Measurements from ENCODE around the gene RRAD. TPM values are rescaled to one million over a fixed set of nuclear protein-coding genes. Genes with fewer than 3 reads are reported as not detected.
A peak's percentile ranks its signal among the peaks of the same experiment; 100 is the strongest.
"Not testable (repeated sequence)": the region's sequence is repeated elsewhere in the genome, so short reads cannot be mapped to it uniquely, and the experiment has no call there.

RRAD gene
- polyA plus RNA-seq, 1 donor from 2014 or later = 1.0 TPM

- not testable (repeated sequence) for H3F3A ChIP-seq (ENCODE audit: insufficient read depth, low read length, poor library complexity, severe bottlenecking); H3K27ac ChIP-seq (ENCODE audit: low read length); H3K4me3 ChIP-seq (ENCODE audit: low read length); H3K9ac ChIP-seq (ENCODE audit: low read length); H3K9me3 ChIP-seq (ENCODE audit: low read length); H3K4me2 ChIP-seq (ENCODE audit: low read length); H3K27me3 ChIP-seq (ENCODE audit: insufficient read depth, low read depth, low read length); H3K79me2 ChIP-seq (replicated peaks; ENCODE audit: insufficient read depth, low read length); H4K20me1 ChIP-seq (ENCODE audit: insufficient read depth); H3K36me3 ChIP-seq (ENCODE audit: insufficient read depth, low read length); H2AFZ ChIP-seq (ENCODE audit: low read depth, low read length); H3K9me2 ChIP-seq (ENCODE audit: insufficient read depth, low read length)
Measured at GRCh38 chr16:66955363-66956153, 30.2 kb upstream of the RRAD start.

- TF ChIP-seq RAD21 (conservative IDR thresholded peaks at IDR 0.05) = peak; percentile 91
- TF ChIP-seq MXI1 (conservative IDR thresholded peaks at IDR 0.05; ENCODE audit: poor library complexity, severe bottlenecking) = no peak
- no peak for TF ChIP-seq EP300 (conservative IDR thresholded peaks at IDR 0.05; ENCODE audit: poor library complexity, severe bottlenecking)
- TF ChIP-seq EZH2 (IDR thresholded peaks at IDR 0.05; ENCODE audit: borderline replicate concordance, insufficient read depth, low read length, poor library complexity, severe bottlenecking) = no peak
- TF ChIP-seq CTCF (IDR thresholded peaks at IDR 0.05; ENCODE audit: poor library complexity, severe bottlenecking) = peak; percentile 88
- TF ChIP-seq SMC3 (conservative IDR thresholded peaks at IDR 0.05; ENCODE audit: poor library complexity) = peak; percentile 94
- no peaks in the 10 kb centered on the region for H3F3A ChIP-seq (ENCODE audit: insufficient read depth, low read length, poor library complexity, severe bottlenecking)
- no peaks in the 10 kb centered on the region for H4K20me1 ChIP-seq (ENCODE audit: insufficient read depth)
- H3K9me2 ChIP-seq (ENCODE audit: insufficient read depth, low read length) = no peaks in the 10 kb centered on the region
- H3K27me3 ChIP-seq (ENCODE audit: insufficient read depth, low read depth, low read length) = peaks cover 20% of the 10 kb centered on the region
- H3K9me3 ChIP-seq (ENCODE audit: low read length) = no peaks in the 10 kb centered on the region
- H3K36me3 ChIP-seq (ENCODE audit: insufficient read depth, low read length) = no peaks in the 10 kb centered on the region
- no peak overlapping the region for H3K9ac ChIP-seq (ENCODE audit: low read length)
- H2AFZ ChIP-seq (ENCODE audit: low read depth, low read length) = no peak overlapping the region
- no peak overlapping the region for H3K27ac ChIP-seq (ENCODE audit: low read length)
- no peak overlapping the region for H3K4me3 ChIP-seq (ENCODE audit: low read length)
- no peaks in the 10 kb centered on the region for H3K79me2 ChIP-seq (replicated peaks; ENCODE audit: insufficient read depth, low read length)
- H3K4me2 ChIP-seq (ENCODE audit: low read length) = no peak overlapping the region
Measured at GRCh38 chr16:66954097-66954659, 28.8 kb upstream of the RRAD start.

- no peaks in the 10 kb centered on the region for H3K9me2 ChIP-seq (ENCODE audit: insufficient read depth, low read length)
- TF ChIP-seq RAD21 (conservative IDR thresholded peaks at IDR 0.05) (no peak), REST (IDR thresholded peaks at IDR 0.05; ENCODE audit: borderline replicate concordance) (no peak), EP300 (conservative IDR thresholded peaks at IDR 0.05; ENCODE audit: poor library complexity, severe bottlenecking) (no peak), CTCF (IDR thresholded peaks at IDR 0.05; ENCODE audit: poor library complexity, severe bottlenecking) (no peak), POLR2AphosphoS5 (IDR thresholded peaks at IDR 0.05) (no peak), SMC3 (conservative IDR thresholded peaks at IDR 0.05; ENCODE audit: poor library complexity) (no peak)
Measured at GRCh38 chr16:66953462-66954096, 28.2 kb upstream of the RRAD start.

More at GRCh38 chr16:66953462-66954096, 28.2 kb upstream of the RRAD start:
- Histone ChIP-seq H3F3A (ENCODE audit: insufficient read depth, low read length, poor library complexity, severe bottlenecking) (no peaks in the 10 kb centered on the region), H4K20me1 (ENCODE audit: insufficient read depth) (no peaks in the 10 kb centered on the region), H3K27ac (ENCODE audit: low read length) (no peak overlapping the region), H3K9ac (ENCODE audit: low read length) (no peak overlapping the region), H3K4me2 (ENCODE audit: low read length) (no peak overlapping the region), H3K9me3 (ENCODE audit: low read length) (no peaks in the 10 kb centered on the region), H3K27me3 (ENCODE audit: insufficient read depth, low read depth, low read length) (peaks cover 26% of the 10 kb centered on the region), H2AFZ (ENCODE audit: low read depth, low read length) (no peak overlapping the region), H3K36me3 (ENCODE audit: insufficient read depth, low read length) (no peaks in the 10 kb centered on the region), H3K79me2 (replicated peaks; ENCODE audit: insufficient read depth, low read length) (no peaks in the 10 kb centered on the region), H3K4me3 (ENCODE audit: low read length) (no peak overlapping the region)
